Endothelial cell (in vitro differentiated cells): ENCODE data around the gene LBR. TPM values are rescaled to one million over a fixed set of nuclear protein-coding genes. Genes with fewer than 3 reads are reported as not detected.
"Not testable (repeated sequence)": the region's sequence is repeated elsewhere in the genome, so short reads cannot be mapped to it uniquely, and the experiment has no call there.

Source experiments
- DNase-seq: peaks from one replicate; pipeline ENCODE4 v3.0.0; 2021; ENCODE audit warnings: low spot score
- H3K27ac Mint-ChIP-seq: one replicate; pipeline ENCODE4 v1.8.0; 2021; ENCODE audit warnings: mixed read lengths, inconsistent platforms; ENCODE audit not compliant: unreplicated experiment
- H3K27me3 Mint-ChIP-seq: one replicate; pipeline ENCODE4 v1.8.0; 2021; ENCODE audit warnings: mild to moderate bottlenecking, moderate library complexity, mixed read lengths, inconsistent platforms; ENCODE audit not compliant: unreplicated experiment
- H3K36me3 Mint-ChIP-seq: one replicate; pipeline ENCODE4 v1.8.0; 2021; ENCODE audit warnings: mild to moderate bottlenecking, low read depth, mixed read lengths, inconsistent platforms; ENCODE audit not compliant: unreplicated experiment
- H3K4me1 Mint-ChIP-seq: one replicate; pipeline ENCODE4 v1.8.0; 2021; ENCODE audit warnings: mild to moderate bottlenecking, mixed read lengths, inconsistent platforms; ENCODE audit not compliant: unreplicated experiment
- H3K4me3 Mint-ChIP-seq: one replicate; pipeline ENCODE4 v1.8.0; 2021; ENCODE audit warnings: mild to moderate bottlenecking, mixed read lengths, inconsistent platforms; ENCODE audit not compliant: unreplicated experiment
- H3K9me3 Mint-ChIP-seq: one replicate; pipeline ENCODE4 v1.8.0; 2021; ENCODE audit warnings: mixed read lengths, inconsistent platforms; ENCODE audit not compliant: unreplicated experiment
- total RNA-seq: library from RNA; stranded (reverse); fragmentation: NEBNext Ultra II Directional; extraction: Animal tissue kit (Norgen Biotek cat#: 25700); gene quantifications from one replicate; pipeline ENCODE4 v1.2.1, GENCODE V29; 2021; ENCODE audit not compliant: unreplicated experiment
- TF ChIP-seq, protein P1 (sequence below): fragments of 200-600 bp; sonication (generic); IDR thresholded peaks from one replicate; pipeline ENCODE4 v1.5.0; 2021; ENCODE audit warnings: antibody characterized with exemption; ENCODE audit not compliant: unreplicated experiment

Gene LBR
- total RNA-seq, 1 donor from 2014 or later: 178 TPM

DNA sequence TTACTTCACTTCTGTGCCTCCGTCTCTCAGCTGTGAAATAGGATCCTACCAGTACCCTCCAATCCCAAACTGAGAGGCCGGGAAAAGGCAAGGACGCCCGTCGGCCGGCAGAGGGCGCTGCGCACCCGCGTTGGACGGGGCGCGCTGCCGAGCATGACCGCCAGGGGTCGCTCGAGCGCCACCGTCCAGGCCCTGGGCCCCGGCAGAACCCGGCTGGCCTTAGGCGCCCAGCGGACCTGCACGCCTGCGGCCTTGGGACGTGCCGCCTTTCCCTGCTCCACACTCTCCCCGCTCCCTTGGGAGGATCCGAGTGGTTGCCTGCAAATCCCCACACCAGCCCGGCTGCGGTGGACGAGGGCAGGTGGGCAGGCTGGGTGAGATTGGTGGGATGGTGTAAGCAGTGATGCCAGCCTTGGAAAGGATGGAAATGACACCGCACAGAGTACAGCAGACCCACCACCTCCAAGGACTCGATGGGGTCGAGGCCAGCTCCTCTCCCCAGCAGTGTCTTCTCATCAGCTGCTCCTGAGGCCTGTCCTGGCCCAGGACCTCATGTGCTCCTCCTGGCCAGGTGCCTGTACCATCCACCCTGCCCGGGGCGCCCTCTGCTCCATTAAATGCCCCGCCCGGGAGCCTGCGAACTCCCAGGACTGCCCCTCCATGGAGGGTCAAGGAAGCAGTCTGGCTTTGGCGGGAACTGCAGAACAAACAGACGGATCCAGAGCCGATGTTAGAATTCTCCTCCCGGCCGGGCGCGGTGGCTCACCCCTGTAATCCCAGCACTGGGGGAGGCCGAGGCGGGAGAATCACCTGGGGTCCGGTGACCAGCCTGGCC, 47.4 kb upstream of the LBR start:
- Mint-ChIP-seq H3K36me3 (no peaks in the 10 kb centered on the region), H3K9me3 (no peaks in the 10 kb centered on the region), H3K27ac (no peak overlapping the region), H3K4me1 (no peaks in the 10 kb centered on the region), H3K4me3 (no peak overlapping the region), H3K27me3 (peaks cover 12% of the 10 kb centered on the region)
- TF ChIP-seq, protein P1, sequence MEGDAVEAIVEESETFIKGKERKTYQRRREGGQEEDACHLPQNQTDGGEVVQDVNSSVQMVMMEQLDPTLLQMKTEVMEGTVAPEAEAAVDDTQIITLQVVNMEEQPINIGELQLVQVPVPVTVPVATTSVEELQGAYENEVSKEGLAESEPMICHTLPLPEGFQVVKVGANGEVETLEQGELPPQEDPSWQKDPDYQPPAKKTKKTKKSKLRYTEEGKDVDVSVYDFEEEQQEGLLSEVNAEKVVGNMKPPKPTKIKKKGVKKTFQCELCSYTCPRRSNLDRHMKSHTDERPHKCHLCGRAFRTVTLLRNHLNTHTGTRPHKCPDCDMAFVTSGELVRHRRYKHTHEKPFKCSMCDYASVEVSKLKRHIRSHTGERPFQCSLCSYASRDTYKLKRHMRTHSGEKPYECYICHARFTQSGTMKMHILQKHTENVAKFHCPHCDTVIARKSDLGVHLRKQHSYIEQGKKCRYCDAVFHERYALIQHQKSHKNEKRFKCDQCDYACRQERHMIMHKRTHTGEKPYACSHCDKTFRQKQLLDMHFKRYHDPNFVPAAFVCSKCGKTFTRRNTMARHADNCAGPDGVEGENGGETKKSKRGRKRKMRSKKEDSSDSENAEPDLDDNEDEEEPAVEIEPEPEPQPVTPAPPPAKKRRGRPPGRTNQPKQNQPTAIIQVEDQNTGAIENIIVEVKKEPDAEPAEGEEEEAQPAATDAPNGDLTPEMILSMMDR: peak; percentile 100
- peak; percentile 84 for DNase-seq

- H3K27me3 Mint-ChIP-seq: peaks cover 12% of the 10 kb centered on the region
- no peaks in the 10 kb centered on the region for H3K4me1 Mint-ChIP-seq
- no peaks in the 10 kb centered on the region for H3K36me3 Mint-ChIP-seq
- TF ChIP-seq, protein P1: no peak
- no peaks in the 10 kb centered on the region for H3K9me3 Mint-ChIP-seq
- no peak overlapping the region for H3K27ac Mint-ChIP-seq
- H3K4me3 Mint-ChIP-seq: no peak overlapping the region
- no peak for DNase-seq
Observed at GRCh38 chr1:225474439-225474985, 46.7 kb upstream of the LBR start.

DNA sequence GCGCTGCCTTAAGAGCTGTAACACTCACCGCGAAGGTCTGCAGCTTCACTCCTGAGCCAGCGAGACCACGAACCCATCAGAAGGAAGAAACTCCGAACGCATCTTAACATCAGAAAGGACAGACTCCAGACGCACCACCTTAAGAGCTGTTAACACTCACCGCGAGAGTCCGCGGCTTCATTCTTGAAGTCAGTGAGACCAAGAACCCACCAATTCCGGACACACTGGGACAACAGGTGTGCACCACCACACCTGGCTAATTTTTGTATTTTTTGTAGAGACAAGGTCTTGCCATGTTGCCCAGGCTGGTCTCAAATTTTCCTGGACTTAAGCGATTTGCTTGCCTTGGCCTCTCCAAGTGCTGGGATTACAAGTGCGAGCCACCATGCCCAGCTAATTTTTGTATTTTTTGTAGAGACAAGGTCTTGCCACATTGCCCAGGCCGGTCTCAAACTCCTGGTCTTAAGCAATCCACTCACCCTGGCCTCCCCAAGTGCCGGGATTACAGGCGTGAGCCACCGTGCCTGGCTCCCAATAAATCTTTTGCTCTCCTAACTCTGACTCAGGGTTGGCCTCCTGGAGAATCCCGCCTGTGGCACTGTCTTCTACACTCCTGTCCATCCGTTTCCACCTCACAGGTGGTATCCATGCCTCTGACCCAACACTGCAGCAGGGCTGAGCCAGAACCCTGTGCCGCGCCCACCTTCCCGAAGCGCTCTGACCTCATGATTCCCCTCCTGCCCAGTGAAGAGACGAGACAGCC, 46.0 kb upstream of the LBR start:
- H3K4me3 Mint-ChIP-seq, H3K9me3 Mint-ChIP-seq, H3K36me3 Mint-ChIP-seq, H3K27ac Mint-ChIP-seq, H3K4me1 Mint-ChIP-seq, DNase-seq: not testable (repeated sequence)
- H3K27me3 Mint-ChIP-seq: peaks cover 12% of the 10 kb centered on the region

- not testable (repeated sequence) for H3K4me1 Mint-ChIP-seq, H3K9me3 Mint-ChIP-seq, H3K27ac Mint-ChIP-seq, DNase-seq, H3K36me3 Mint-ChIP-seq, H3K4me3 Mint-ChIP-seq
- H3K27me3 Mint-ChIP-seq: peaks cover 10% of the 10 kb centered on the region
Observed at GRCh38 chr1:225473266-225473665, 45.4 kb upstream of the LBR start.

- H3K4me1 Mint-ChIP-seq: peaks cover 9% of the 10 kb centered on the region
- H3K36me3 Mint-ChIP-seq: peaks cover 3% of the 10 kb centered on the region
- DNase-seq: no peak
- no peak overlapping the region for H3K27ac Mint-ChIP-seq
- H3K27me3 Mint-ChIP-seq: peaks cover 6% of the 10 kb centered on the region
- TF ChIP-seq, protein P1: no peak
- H3K9me3 Mint-ChIP-seq: no peaks in the 10 kb centered on the region
- H3K4me3 Mint-ChIP-seq: no peak overlapping the region
Observed at GRCh38 chr1:225471453-225472301, 43.8 kb upstream of the LBR start.
